Measurements from ENCODE around the gene PTPN4. TPM values are rescaled to one million over a fixed set of nuclear protein-coding genes. Genes with fewer than 3 reads are reported as not detected.

Gene PTPN4
- total and polyA plus RNA-seq, 2 of the 8 experiments (the other 6 are each of a cell fraction or from before 2014, with no cell fraction given), result 28.5 to 105 TPM

GRCh38 chr2:120013597-120014223, 254.0 kb downstream of the PTPN4 start:
- peak overlapping the region; percentile 63 to 66 for H3K4me2 ChIP-seq (ENCODE audit: insufficient read depth in 1 of 2, low read depth in 2 of 2, low read length in 2 of 2)
- peaks cover 5 to 46% of the 10 kb centered on the region in 2 experiments for H3K79me2 ChIP-seq (ENCODE audit: control insufficient read depth in 1 of 2, insufficient read depth in 2 of 2, low read length in 2 of 2)
- peak overlapping the region; percentile 82 for H2BK5ac ChIP-seq (ENCODE audit: low read depth, low read length)
- no peak overlapping the region for H2AK5ac ChIP-seq (ENCODE audit: low read depth, low read length)
- WGBS, 2 experiments (ENCODE audit: extremely low coverage in 1 of 2, insufficient coverage in 1 of 2, insufficient read length in 1 of 2, insufficient replicate concordance in 2 of 2, low coverage in 1 of 2, low lambda C conversion rate in 2 of 2, missing lambda C conversion rate in 1 of 2), result 12% methylated on average over 13 of the region's 17 CpGs; no CpG with 5 or more reads in 1 of the 2 experiments
- H4K91ac ChIP-seq (replicated peaks; ENCODE audit: insufficient read length, low read length), result no peak overlapping the region
- H3K4me1 ChIP-seq (replicated peaks in 1 of 4; ENCODE audit: control insufficient read depth in 3 of 4, insufficient read depth in 4 of 4, low read length in 3 of 4), result peaks cover 0 to 6% (median 2%) of the 10 kb centered on the region in 4 experiments; a peak in 3 of 7 replicates
- peak overlapping the region; percentile 39 for H4K5ac ChIP-seq (ENCODE audit: insufficient read length, low read depth, low read length)
- no peaks in the 10 kb centered on the region for H3K9me3 ChIP-seq (ENCODE audit: insufficient read depth in 2 of 2, low read depth in 1 of 2, low read length in 1 of 2)
- H3K56ac ChIP-seq (replicated peaks; ENCODE audit: insufficient read length, low read depth, low read length), result no peak overlapping the region
- H3K4me3 ChIP-seq (ENCODE audit: extremely low read depth in 1 of 4, insufficient read depth in 2 of 4, low read depth in 3 of 4, low read length in 4 of 4), result peak overlapping the region; percentile 69 to 83 (median 81)
- TF ChIP-seq SAP30 (IDR thresholded peaks at IDR 0.05; ENCODE audit: insufficient read depth, insufficient replicate concordance, low read length), result peak; percentile 46
- TF ChIP-seq TAF7 (optimal IDR thresholded peaks at IDR 0.05; ENCODE audit: borderline replicate concordance, low read depth, low read length), result peak; percentile 42
- TF ChIP-seq SIN3A (conservative IDR thresholded peaks at IDR 0.05 in 1 of 2, IDR thresholded peaks at IDR 0.05 in 1 of 2; ENCODE audit: low read depth in 1 of 2, low read length in 2 of 2), result 0 out of 4 replicates have a peak, but pooled peaks of 1 of the 2 experiments have one; percentile 8
- no peak for TF ChIP-seq ASH2L (IDR thresholded peaks at IDR 0.05; ENCODE audit: low read length)
- TF ChIP-seq NANOG (IDR thresholded peaks at IDR 0.05; ENCODE audit: insufficient read depth, low read depth, low read length, poor library complexity, severe bottlenecking), result no peak
- TF ChIP-seq CHD2 (IDR thresholded peaks at IDR 0.05; ENCODE audit: low read length), result no peak
- TF ChIP-seq SIRT6 (IDR thresholded peaks at IDR 0.05; ENCODE audit: low read length), result no peak
- H3K79me1 ChIP-seq (ENCODE audit: low read depth, low read length), result 0 out of 2 replicates have a peak, but pooled peaks cover 2% of the 10 kb centered on the region
- no peak overlapping the region for H2AFZ ChIP-seq (ENCODE audit: low read length)
- no peaks in the 10 kb centered on the region for H3K36me3 ChIP-seq (ENCODE audit: control insufficient read depth in 2 of 4, insufficient read depth in 4 of 4, low read length in 3 of 4)
- H3K14ac ChIP-seq (ENCODE audit: insufficient read length), result no peak overlapping the region
- H3K23me2 ChIP-seq (ENCODE audit: low read depth, low read length), result no peaks in the 10 kb centered on the region
- peak overlapping the region; percentile 55; the same call in 1 of the 2 replicates for H2BK12ac ChIP-seq (ENCODE audit: low read depth, low read length)
- H3K23ac ChIP-seq (ENCODE audit: insufficient read length), result no peak overlapping the region
- H2BK120ac ChIP-seq (replicated peaks; ENCODE audit: low read depth, low read length), result no peak overlapping the region
- peak overlapping the region; percentile 85 to 96 (median 87) for H3K9ac ChIP-seq (replicated peaks in 1 of 4; ENCODE audit: extremely low read depth in 1 of 4, low read depth in 3 of 4, low read length in 3 of 4)
- no peak for FAIRE-seq
- ChIA-PET POLR2A (ENCODE audit: partially characterized antibody) (interaction anchor here (1.1 to 1.9 kb wide), 7 partner anchors 10 to 161 kb away, joined by 3 to 13 read pairs (median 6); no protein-coding TSS in a partner anchor), CTCF (ENCODE audit: partially characterized antibody) (interaction anchor here (1.5 to 1.8 kb wide), 2 partner anchors 14 to 162 kb away, joined by 4 to 5 read pairs; no protein-coding TSS in a partner anchor)
- H4K20me1 ChIP-seq (replicated peaks in 1 of 2; ENCODE audit: control insufficient read depth in 1 of 2, insufficient read depth in 2 of 2, low read length in 2 of 2), result peaks cover 4 to 6% of the 10 kb centered on the region in 2 experiments
- H2BK20ac ChIP-seq (ENCODE audit: low read length), result no peak overlapping the region
- no peak overlapping the region for H2BK15ac ChIP-seq (ENCODE audit: low read length)
- peak overlapping the region; percentile 64 for H3K18ac ChIP-seq (ENCODE audit: extremely low read depth, low read length)
- H3K27me3 ChIP-seq (replicated peaks in 1 of 4; ENCODE audit: control insufficient read depth in 3 of 4, extremely low read depth in 1 of 4, insufficient read depth in 3 of 4, low read length in 3 of 4), result peaks cover 0 to 7% (median 5%) of the 10 kb centered on the region in 4 experiments; a peak in 4 of 7 replicates
- H3K4ac ChIP-seq (replicated peaks; ENCODE audit: insufficient read length, low read depth, low read length), result no peak overlapping the region
- DNase-seq (ENCODE audit: low read depth in 1 of 2, low spot score in 2 of 2), result no peak
- H3K27ac ChIP-seq (ENCODE audit: low read depth, low read length), result peak overlapping the region; percentile 81; the same call in 1 of the 2 replicates
- peak overlapping the region; percentile 97; the same call in 1 of the 2 replicates for H4K8ac ChIP-seq (ENCODE audit: extremely low read depth, insufficient read depth, low read length)

Measured in H1 (cell line).